ENCODE measurements around the gene WBP1L.

WBP1L gene

DNA sequence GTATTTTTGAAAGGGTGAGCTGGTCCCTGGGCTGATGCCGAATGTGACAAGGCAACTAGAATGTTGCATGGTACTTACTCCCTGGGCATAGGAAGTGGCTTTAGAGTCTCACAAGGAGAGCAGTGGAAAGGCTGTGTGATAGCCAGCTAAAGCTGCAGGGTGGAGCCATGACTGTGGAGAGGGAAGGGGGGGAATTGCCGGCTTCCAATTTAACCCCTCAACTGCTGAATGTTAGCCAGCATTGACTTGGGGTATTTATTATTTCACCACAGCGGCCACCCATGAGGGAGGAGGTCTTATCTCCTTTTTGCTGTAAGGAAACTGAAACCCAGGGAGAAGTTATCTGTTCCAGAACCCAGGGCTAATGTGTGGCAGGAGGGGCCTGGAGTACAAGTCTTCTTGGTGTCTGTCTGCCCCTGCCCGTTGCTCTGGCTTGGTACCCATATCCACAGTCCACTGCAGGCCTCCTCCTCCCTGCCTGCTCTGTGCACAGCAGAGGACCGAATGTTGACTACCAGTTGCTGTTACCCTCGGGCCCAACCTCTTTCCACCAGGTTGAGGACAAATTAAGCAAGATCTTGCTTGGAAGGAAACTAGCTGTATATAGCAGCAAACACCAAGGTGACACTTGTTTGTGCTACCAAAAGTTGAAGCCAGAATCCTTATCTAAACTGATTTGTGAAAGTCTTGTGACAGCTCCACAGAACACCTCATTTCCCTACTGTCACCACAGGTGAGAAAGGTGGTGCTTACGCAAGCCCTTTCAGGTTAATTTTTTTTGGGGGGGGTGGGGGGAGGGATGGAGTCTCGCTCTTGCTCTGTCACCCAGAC, 37.6 kb downstream of the WBP1L start:
- no peak for DNase-seq

DNA sequence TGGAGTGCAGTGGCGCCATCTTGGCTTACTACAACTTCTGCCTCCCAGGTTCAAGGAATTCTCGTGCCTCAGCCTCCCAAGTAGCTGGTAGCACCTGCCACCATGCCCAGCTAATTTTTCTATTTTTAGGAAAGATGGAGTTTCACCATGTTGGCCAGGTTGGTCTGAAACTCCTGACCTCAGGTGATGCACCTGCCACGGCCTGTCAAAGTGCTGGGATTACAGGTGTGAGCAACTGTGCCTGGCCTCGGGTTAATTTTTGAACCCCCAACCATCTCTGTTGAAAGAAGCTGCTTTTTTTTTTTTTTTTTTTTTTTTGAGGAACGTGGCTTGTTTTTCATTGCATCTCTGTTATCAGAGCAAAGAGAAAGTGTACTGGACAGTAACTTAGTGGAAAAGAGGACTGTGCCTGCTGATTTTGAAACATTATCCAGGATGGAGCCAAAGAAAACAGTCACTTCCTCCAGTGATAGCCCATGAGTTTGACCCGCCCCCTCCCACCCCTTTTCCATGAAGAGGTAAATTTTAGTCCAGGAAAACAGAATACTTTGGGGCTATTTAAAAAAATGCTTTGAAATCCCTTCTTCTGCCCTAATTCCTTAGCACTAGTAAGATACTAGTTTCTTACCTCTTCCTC, 38.3 kb downstream of the WBP1L start:
- no peak for DNase-seq

- DNase-seq = no peak
Observed at GRCh38 chr10:102782673-102783551, 39.2 kb downstream of the WBP1L start.

- no peak for DNase-seq
Observed at GRCh38 chr10:102783568-102783967, 39.8 kb downstream of the WBP1L start.

DNA sequence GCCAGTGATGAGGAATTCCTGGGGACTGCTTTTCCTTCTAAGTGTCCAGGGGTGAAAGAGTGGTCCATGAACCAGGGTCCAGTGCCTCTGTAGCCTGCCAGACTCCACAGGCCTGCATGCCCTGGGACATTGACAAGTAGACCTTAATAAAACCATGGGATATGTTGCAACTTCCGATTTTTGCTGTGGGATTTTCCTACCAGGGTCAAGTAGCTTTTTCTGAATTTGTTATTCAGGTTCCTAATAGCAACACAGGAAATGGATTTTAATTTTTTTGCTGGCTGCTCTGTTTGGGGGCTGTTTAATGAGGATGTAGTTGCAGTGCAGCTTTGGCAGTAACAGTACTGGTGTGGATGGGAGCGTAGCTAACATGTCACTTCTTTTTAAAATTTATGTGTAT, 42.1 kb downstream of the WBP1L start:
- no peak for DNase-seq

GRCh38 chr10:102791754-102792395, 48.1 kb downstream of the WBP1L start:
- DNase-seq = no peak

DNA sequence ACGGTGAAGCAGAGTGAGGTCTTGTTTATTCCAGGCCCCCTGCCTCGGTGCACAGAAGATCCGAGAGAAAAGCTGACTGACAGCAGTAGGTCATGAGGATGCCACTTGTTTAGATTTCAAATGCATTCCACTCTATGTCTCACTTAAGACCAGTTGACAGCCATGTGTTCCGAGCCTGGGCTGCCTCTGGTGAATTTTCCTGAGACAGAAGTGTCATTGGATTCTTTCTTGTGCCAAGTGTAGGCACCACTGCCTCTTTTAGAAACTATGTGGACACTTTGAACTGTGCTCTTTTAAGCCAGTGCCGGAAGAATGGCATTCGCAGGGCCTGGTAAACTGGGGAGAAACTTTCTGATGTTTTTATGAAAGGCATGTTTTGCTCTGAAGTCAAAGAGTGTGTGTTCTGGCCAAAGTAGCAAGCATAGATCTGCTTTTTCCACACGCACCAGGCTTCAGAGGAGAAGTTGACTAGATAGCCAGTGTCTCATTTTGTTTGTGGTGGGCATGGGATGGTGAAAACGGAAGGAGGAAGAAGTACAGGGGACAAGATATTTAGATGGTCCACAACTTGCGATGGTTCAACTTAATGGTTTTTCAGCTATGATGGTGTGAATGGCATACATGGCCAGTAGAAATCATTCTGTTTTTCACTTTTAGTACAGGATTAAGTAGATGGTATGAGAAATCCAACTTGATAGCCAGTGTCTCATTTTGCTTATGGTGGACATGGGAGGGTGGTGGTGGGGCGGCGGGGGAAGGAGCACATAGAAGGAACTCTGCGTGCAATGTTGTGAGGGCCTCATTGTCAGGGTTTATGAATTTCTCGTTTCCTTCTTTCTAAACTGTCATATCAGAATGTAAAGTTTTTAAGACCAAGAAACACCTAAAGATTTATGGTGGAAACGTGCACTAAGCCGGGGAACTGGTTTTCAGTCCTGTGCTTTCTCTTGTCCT, 52.0 kb downstream of the WBP1L start:
- no peak for DNase-seq

- DNase-seq = peak; percentile 13
Observed at GRCh38 chr10:102796407-102797176, 52.8 kb downstream of the WBP1L start.

- DNase-seq = no peak
Observed at GRCh38 chr10:102799691-102800471, 56.1 kb downstream of the WBP1L start.

- DNase-seq = no peak
Observed at GRCh38 chr10:102800611-102801335, 57.0 kb downstream of the WBP1L start.

DNA sequence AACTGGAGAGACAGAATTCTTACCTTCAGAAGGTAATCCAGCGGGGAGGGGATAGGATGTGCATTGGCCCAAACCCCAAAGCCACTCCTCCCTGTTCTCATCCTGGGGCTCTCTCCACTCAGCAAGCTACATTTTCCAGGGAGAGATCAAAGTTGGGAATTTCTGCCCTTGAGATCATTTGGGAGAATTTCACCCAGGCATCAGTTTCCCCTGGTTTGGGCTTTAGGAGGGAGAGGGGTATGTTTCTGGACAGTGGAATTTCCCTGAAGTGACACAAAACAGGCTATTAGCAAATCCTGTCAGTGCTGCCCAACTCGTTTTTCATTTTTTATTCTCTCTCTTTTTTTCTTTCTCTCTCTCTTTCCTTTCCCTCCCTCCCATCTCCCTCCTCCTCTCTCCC, 57.7 kb downstream of the WBP1L start:
- DNase-seq = no peak

DNA sequence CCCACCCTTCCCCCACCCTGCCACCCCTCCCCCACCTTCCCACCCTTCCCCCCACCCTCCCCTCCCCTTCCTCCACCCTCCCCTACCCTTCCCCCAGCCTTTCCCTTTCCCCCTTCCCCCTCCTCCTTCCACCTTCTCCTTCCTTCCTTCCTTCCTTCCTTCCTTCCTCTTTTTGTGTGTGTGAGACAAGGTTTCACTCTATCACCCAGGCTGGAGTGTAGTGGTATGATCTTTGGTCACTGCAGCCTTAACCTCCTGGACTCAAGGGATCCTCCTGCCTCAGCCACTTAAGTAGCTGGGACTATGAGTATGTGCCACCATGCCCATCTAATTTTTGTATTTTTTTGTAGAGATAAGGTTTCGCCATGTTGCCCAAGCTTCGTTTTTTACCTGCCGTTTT, 58.2 kb downstream of the WBP1L start:
- DNase-seq = no peak

GRCh38 chr10:102802920-102803534, 59.3 kb downstream of the WBP1L start:
- no peak for DNase-seq

DNA sequence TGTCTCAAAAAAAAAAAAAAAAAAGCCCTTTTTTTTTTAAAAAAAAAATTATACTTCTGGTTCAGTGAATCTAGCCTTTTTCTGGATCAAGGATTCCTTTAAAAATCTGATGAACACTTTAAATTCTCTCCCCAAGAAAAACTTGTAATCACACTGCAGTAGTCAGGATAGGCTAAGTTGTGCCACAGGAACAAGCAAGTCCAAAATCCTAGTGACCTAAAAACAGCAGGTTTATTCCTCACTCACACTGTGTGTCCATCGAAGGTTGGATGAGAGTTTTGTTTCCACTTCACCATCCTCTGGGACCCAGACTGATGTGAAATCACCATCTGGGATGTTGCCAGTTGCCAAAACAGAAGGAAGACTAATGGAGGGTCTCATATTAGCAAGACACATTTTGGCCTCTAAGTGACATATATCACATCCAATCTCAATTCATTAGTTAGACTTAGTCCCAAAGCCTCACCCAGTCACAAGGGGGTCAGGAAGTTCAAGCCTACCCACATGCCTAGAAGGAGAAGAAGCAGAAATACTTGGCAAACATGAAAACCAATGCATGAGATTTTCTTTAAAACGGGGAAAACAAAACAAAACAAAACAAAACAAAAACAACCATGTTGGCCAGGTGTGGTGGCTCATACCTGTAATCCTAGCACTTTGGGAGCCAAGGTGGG, 60.8 kb downstream of the WBP1L start:
- DNase-seq = no peak

DNA sequence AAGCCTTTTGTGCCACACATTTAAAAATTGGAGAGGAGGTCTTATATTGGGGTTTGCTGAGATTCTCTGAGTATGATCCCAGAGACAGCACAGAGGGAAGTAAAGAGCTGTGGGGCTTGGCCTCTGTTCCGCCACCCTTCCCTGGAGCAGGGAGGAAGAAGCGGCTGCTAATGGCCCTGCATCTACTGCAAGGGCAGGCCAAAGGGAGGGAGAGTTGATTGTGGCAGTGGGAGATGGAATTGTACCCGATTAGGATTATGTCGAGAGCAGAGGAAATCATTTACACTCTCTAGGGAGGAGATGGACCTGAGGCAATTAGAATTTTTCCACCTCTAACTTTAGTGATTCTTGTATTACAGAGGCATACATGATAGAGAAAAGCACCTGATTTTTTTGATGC, 64.6 kb downstream of the WBP1L start:
- DNase-seq = no peak

- no peak for DNase-seq
Observed at GRCh38 chr10:102811346-102811745, 67.6 kb downstream of the WBP1L start.

- no peak for DNase-seq
Observed at GRCh38 chr10:102812231-102812876, 68.6 kb downstream of the WBP1L start.

DNA sequence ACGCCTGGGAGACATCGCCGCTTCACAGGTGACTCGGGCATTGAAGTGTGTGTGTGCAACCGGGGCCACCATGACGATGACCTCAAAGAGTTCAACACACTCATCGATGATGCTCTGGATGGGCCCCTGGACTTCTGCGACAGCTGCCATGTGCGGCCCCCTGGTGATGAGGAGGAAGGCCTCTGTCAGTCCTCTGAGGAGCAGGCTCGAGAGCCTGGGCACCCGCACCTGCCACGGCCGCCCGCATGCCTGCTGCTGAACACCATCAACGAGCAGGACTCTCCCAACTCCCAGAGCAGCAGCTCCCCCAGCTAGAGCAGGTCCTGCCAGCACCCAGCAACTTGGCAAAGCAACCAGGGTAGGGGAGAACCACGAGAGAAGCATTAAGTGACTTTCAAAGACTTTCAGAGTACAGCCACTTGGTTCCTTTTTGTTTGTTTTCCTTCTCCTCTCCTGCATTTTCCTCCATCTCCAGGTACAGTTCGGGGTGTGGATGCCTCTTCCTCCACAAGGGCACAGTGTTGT, 69.3 kb downstream of the WBP1L start:
- DNase-seq = no peak

Data from activated T-cell treated with anti-CD3 and anti-CD28 coated beads for 4 hours (primary cell).